ENCODE results near the gene SMAD6. TPM values are rescaled to one million over a fixed set of nuclear protein-coding genes. Genes with fewer than 3 reads are reported as not detected.

The SMAD6 gene
- total and polyA plus RNA-seq, 10 of the 15 experiments (the other 5 are each of a cell fraction or from before 2014, with no cell fraction given): under 0.01 to 0.10 (median 0.03) TPM; not detected in 7

DNA sequence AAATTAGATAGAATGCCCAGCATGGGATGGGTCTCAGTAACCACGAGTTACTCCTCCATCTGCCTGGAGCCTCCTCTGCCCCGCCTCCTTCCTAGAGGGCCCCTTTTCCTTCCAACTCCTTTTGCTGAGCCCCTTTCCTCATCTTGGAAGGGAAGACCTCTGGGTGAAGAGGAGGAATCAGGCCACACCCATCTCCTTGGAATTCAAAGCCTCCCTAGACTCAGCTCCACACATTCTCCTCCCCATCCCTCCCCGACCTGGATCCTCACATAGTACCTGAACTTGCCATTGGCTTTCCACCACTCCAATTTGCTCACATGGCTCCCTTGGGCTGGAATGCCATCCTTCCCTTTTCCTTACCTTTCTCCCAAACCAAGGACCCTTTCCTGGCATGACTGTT is 128.8 kb downstream of the SMAD6 start (continued):
- TF ChIP-seq SMC3 (IDR thresholded peaks at IDR 0.05; ENCODE audit: borderline replicate concordance, low read length): no peak

DNA sequence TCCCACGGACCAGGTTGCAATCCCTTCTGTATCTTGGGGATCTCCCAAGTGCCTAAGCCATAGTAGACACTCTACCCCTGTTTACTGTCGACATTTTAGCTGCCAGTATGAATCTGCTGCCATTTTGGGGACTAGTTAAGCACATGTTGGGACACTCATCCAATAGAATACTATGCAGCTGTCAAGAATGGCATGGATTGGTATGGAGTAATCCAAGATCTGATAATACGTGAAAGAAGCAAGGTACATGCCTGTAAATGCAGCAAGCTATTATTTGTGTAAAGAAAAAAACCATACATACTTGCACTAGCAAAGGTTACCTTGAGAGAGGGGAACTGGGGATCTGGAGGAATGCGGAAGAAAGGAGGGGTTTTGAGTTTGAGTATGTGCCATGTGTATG is 129.3 kb downstream of the SMAD6 start:
- Histone ChIP-seq H3K4me3 (no peak overlapping the region), H3K4me2 (ENCODE audit: control insufficient read depth, insufficient read depth) (no peak overlapping the region), H3K27me3 (replicated peaks in 1 of 2; ENCODE audit: control insufficient read depth in 2 of 2, insufficient read depth in 2 of 2, low read length in 1 of 2) (no peaks in the 10 kb centered on the region; a peak in 1 of 4 replicates), H3K9ac (ENCODE audit: control insufficient read depth, insufficient read depth, low read length) (no peak overlapping the region), H2AFZ (ENCODE audit: control insufficient read depth, low read depth, low read length) (no peak overlapping the region), H3K9me3 (replicated peaks; ENCODE audit: control insufficient read depth, insufficient read depth, low read length) (peaks cover 3% of the 10 kb centered on the region; the same call in 1 of the 3 replicates), H3K79me2 (ENCODE audit: control insufficient read depth, insufficient read depth, low read length) (no peaks in the 10 kb centered on the region), H3K36me3 (ENCODE audit: control insufficient read depth in 2 of 2, insufficient read depth in 2 of 2, low read length in 1 of 2) (no peaks in the 10 kb centered on the region), H3K27ac (ENCODE audit: control insufficient read depth, insufficient read depth) (no peak overlapping the region), H4K20me1 (ENCODE audit: control insufficient read depth, insufficient read depth) (no peaks in the 10 kb centered on the region), H3K4me1 (ENCODE audit: control insufficient read depth, insufficient read depth, low read length) (no peaks in the 10 kb centered on the region)
- no peak for ATAC-seq
- ChIA-PET CTCF (no interaction called here), RAD21 (ENCODE audit: unreplicated experiment) (no interaction called here), SMC1A (ENCODE audit: uncharacterized antibody, unreplicated experiment) (interaction anchor here (1.1 kb wide), 1 partner anchor 401 kb away, joined by 3 read pairs; no protein-coding TSS in a partner anchor), POLR2A (no interaction called here)
- intact Hi-C loops (cut with micrococcal nuclease; ENCODE audit: unreplicated experiment): no loop called here
- no peak for DNase-seq (ENCODE audit: low read depth, low spot score)
- BruUV-seq (replicated peaks): no TSS peak
- WGBS (ENCODE audit: insufficient coverage, insufficient replicate concordance, low lambda C conversion rate, missing lambda C conversion rate): 26% methylated on average over 4 of the region's 4 CpGs
- FAIRE-seq: no peak
- in situ Hi-C loops (cut with MboI): no loop called here
- no peak for TF ChIP-seq TCF12 (IDR thresholded peaks at IDR 0.05; ENCODE audit: low read depth, low read length)
- TF ChIP-seq HDAC6 (IDR thresholded peaks at IDR 0.05; ENCODE audit: unreplicated experiment): no peak
- TF ChIP-seq USF2 (IDR thresholded peaks at IDR 0.05; ENCODE audit: borderline replicate concordance, low read depth, low read length): no peak
- no peak for TF ChIP-seq ZNF384 (IDR thresholded peaks at IDR 0.05; ENCODE audit: borderline replicate concordance, low read depth, low read length)
- no peak for TF ChIP-seq GATAD2B (conservative IDR thresholded peaks at IDR 0.05; ENCODE audit: low read depth)
- TF ChIP-seq, protein P1, sequence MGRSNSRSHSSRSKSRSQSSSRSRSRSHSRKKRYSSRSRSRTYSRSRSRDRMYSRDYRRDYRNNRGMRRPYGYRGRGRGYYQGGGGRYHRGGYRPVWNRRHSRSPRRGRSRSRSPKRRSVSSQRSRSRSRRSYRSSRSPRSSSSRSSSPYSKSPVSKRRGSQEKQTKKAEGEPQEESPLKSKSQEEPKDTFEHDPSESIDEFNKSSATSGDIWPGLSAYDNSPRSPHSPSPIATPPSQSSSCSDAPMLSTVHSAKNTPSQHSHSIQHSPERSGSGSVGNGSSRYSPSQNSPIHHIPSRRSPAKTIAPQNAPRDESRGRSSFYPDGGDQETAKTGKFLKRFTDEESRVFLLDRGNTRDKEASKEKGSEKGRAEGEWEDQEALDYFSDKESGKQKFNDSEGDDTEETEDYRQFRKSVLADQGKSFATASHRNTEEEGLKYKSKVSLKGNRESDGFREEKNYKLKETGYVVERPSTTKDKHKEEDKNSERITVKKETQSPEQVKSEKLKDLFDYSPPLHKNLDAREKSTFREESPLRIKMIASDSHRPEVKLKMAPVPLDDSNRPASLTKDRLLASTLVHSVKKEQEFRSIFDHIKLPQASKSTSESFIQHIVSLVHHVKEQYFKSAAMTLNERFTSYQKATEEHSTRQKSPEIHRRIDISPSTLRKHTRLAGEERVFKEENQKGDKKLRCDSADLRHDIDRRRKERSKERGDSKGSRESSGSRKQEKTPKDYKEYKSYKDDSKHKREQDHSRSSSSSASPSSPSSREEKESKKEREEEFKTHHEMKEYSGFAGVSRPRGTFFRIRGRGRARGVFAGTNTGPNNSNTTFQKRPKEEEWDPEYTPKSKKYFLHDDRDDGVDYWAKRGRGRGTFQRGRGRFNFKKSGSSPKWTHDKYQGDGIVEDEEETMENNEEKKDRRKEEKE (IDR thresholded peaks at IDR 0.05): no peak
- no peak for TF ChIP-seq CBX3 (IDR thresholded peaks at IDR 0.05; ENCODE audit: borderline replicate concordance, low read depth)
- no peak for TF ChIP-seq EZH2 (IDR thresholded peaks at IDR 0.05; ENCODE audit: borderline replicate concordance, control insufficient read depth, low read depth, low read length)
- no peak for TF ChIP-seq PRDM15 (CRISPR knock-in tag; IDR thresholded peaks at IDR 0.05)
- TF ChIP-seq NFYA (IDR thresholded peaks at IDR 0.05; ENCODE audit: borderline replicate concordance, low read depth, low read length): no peak
- TF ChIP-seq, protein P2, sequence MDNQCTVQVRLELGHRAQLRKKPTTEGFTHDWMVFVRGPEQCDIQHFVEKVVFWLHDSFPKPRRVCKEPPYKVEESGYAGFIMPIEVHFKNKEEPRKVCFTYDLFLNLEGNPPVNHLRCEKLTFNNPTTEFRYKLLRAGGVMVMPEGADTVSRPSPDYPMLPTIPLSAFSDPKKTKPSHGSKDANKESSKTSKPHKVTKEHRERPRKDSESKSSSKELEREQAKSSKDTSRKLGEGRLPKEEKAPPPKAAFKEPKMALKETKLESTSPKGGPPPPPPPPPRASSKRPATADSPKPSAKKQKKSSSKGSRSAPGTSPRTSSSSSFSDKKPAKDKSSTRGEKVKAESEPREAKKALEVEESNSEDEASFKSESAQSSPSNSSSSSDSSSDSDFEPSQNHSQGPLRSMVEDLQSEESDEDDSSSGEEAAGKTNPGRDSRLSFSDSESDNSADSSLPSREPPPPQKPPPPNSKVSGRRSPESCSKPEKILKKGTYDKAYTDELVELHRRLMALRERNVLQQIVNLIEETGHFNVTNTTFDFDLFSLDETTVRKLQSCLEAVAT (IDR thresholded peaks at IDR 0.05): no peak
- TF ChIP-seq IKZF1 (conservative IDR thresholded peaks at IDR 0.05): no peak
- no peak for TF ChIP-seq RCOR1 (conservative IDR thresholded peaks at IDR 0.05; ENCODE audit: low read depth, low read length)

Data from GM12878 (cell line).